GM19193 (cell line): ENCODE results near the gene GCSAML.

Source experiments
- POLR2A ChIP-seq: IDR thresholded peaks from 4 replicates; pipeline ENCODE4 v1.6.1; 2011; ENCODE audit not compliant: insufficient read depth, insufficient read length; ENCODE audit errors: extremely low read depth

GCSAML gene

GRCh38 chr1:247551721-247552120 is 2.8 kb downstream of the GCSAML start:
- no peak for TF ChIP-seq POLR2A

GRCh38 chr1:247552231-247552630 is 3.3 kb downstream of the GCSAML start:
- TF ChIP-seq POLR2A = no peak

GRCh38 chr1:247557926-247558674 is 9.2 kb downstream of the GCSAML start:
- TF ChIP-seq POLR2A = no peak

- TF ChIP-seq POLR2A = no peak
Observed at GRCh38 chr1:247561711-247562110, 12.8 kb downstream of the GCSAML start.

DNA sequence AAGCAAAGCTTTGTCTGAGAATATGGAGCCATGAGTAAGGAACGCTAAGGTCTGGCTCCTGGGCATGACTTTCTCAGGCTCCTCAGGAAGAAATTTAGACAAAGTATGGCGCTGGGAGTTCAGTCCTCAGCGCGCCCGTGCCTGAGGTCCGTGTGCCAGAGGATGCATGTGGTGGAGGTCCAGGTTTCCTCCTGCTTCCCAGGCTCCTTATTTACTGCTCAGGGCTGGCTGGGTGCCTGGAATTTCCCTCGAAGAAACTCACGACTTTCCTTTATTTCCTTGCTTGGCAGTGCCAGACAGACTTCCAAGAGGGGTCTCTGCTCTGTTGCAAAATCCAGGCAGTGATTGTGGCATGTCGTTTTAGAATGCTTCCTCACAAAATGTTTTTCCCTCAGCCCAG is 13.3 kb downstream of the GCSAML start:
- no peak for TF ChIP-seq POLR2A

GRCh38 chr1:247574236-247574635 is 25.3 kb downstream of the GCSAML start:
- no peak for TF ChIP-seq POLR2A

- no peak for TF ChIP-seq POLR2A
Observed at GRCh38 chr1:247574664-247575063, 25.7 kb downstream of the GCSAML start.

DNA sequence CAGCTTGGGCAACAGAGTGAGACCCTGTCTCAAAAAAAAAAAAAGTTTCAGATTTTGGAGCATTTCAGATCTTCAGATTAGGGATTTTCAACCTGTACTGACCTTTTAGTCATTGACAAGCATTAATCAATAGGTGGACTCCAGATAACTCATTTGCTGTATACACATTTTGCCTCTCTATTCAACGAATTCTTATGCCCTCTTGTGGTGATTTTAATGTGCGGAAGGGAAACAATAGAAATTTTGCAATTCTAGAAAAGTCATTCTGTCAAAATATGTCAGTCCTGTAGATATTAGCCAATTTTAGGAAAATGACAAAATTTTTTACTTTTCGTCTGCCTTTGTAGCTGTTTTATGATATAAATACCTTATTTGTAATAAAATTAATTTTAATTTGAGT is 27.6 kb downstream of the GCSAML start:
- TF ChIP-seq POLR2A = no peak

DNA sequence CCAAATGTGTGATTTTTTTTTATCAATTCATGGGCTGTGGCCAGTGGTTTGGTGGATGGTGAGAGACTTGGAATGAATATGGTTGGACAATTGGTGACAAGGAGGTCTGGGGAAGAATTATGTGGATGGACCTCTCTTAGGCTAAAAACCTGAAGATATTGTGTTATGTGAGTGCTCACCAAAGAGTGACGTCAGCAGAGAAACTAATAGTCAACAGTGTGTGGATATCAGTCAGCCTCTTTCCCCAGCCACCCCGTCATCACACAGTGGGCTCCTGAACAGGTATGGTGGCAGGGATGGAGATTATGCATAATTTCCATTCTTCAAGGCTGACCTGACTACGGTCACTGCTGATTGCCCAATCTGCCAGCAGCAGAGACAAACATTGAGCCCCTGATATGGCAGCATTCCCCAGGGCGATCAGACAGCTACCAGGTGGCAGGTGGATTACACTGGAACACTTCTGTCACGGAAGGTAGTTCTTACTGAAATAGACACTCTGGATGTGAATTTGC is 30.1 kb downstream of the GCSAML start:
- TF ChIP-seq POLR2A = no peak

GRCh38 chr1:247588060-247588459 is 39.1 kb downstream of the GCSAML start, which contains the start of gene OR2G2:
Gene OR2G2 (plus strand): TSS chr1:247588360. CDS start chr1:247588360, 0 bp downstream.
- no peak for TF ChIP-seq POLR2A

- TF ChIP-seq POLR2A = no peak
Observed at GRCh38 chr1:247605286-247605685, 56.4 kb downstream of the GCSAML start, which contains the start of gene OR2G3. Gene OR2G3 (plus strand): TSS chr1:247605586. CDS start chr1:247605586, 0 bp downstream.

GRCh38 chr1:247613405-247613804 is 64.5 kb downstream of the GCSAML start:
- no peak for TF ChIP-seq POLR2A

- no peak for TF ChIP-seq POLR2A
Observed at GRCh38 chr1:247614625-247615024, 65.7 kb downstream of the GCSAML start.
